Activated CD4-positive, alpha-beta T cell treated with anti-CD3 and anti-CD28 coated beads for 1 hour (primary cell): ENCODE measurements around the gene PNMA3.
"Not testable (repeated sequence)": the region's sequence is repeated elsewhere in the genome, so short reads cannot be mapped to it uniquely, and the experiment has no call there.

Source experiments
- DNase-seq: peaks from one replicate; pipeline ENCODE4 v3.0.0-alpha.2; 2020

PNMA3 gene

GRCh38 chrX:153074935-153075334, 18.7 kb downstream of the PNMA3 start:
- DNase-seq = no peak

- no peak for DNase-seq
Measured at GRCh38 chrX:153075366-153075765, 19.1 kb downstream of the PNMA3 start.

GRCh38 chrX:153077437-153078135, 21.3 kb downstream of the PNMA3 start:
- DNase-seq = not testable (repeated sequence)

GRCh38 chrX:153083238-153083923, 27.1 kb downstream of the PNMA3 start:
- not testable (repeated sequence) for DNase-seq

GRCh38 chrX:153102418-153102817, 46.1 kb downstream of the PNMA3 start:
- DNase-seq = no peak

GRCh38 chrX:153104959-153105358, 48.7 kb downstream of the PNMA3 start:
- not testable (repeated sequence) for DNase-seq

- not testable (repeated sequence) for DNase-seq
Measured at GRCh38 chrX:153106092-153106801, 50.0 kb downstream of the PNMA3 start.
